ENCODE results near the gene AP3S2.
A peak's percentile ranks its signal among the peaks of the same experiment; 100 is the strongest.
"Not testable (repeated sequence)": the region's sequence is repeated elsewhere in the genome, so short reads cannot be mapped to it uniquely, and the experiment has no call there.

The AP3S2 gene

GRCh38 chr15:89903015-89903857 is 9.4 kb upstream of the AP3S2 start:
- DNase-seq = no peak

GRCh38 chr15:89900849-89901248 is 7.1 kb upstream of the AP3S2 start:
- DNase-seq = no peak

GRCh38 chr15:89899951-89900567 is 6.3 kb upstream of the AP3S2 start:
- no peak for DNase-seq

- no peak for DNase-seq
Observed at GRCh38 chr15:89899295-89899945, 5.6 kb upstream of the AP3S2 start.

- DNase-seq = peak; percentile 64 to 66
Observed at GRCh38 chr15:89898614-89899294, 5.0 kb upstream of the AP3S2 start.

- DNase-seq = no peak
Observed at GRCh38 chr15:89898146-89898545, 4.4 kb upstream of the AP3S2 start.

- DNase-seq = no peak
Observed at GRCh38 chr15:89893027-89893426, 767 bp downstream of the AP3S2 start.

- DNase-seq = peak; percentile 41 to 50
Observed at GRCh38 chr15:89888214-89888804, 5.5 kb downstream of the AP3S2 start.

- no peak for DNase-seq
Observed at GRCh38 chr15:89885611-89886010, 8.2 kb downstream of the AP3S2 start.

GRCh38 chr15:89885179-89885578 is 8.6 kb downstream of the AP3S2 start:
- not testable (repeated sequence) for DNase-seq

GRCh38 chr15:89883518-89883917 is 10.3 kb downstream of the AP3S2 start:
- no peak for DNase-seq

GRCh38 chr15:89880727-89881126 is 13.1 kb downstream of the AP3S2 start:
- no peak for DNase-seq

GRCh38 chr15:89878323-89878722 is 15.5 kb downstream of the AP3S2 start:
- DNase-seq = no peak

GRCh38 chr15:89877083-89877425 is 16.7 kb downstream of the AP3S2 start:
- no peak for DNase-seq

GRCh38 chr15:89876396-89877082 is 17.3 kb downstream of the AP3S2 start:
- DNase-seq = no peak

- no peak for DNase-seq
Observed at GRCh38 chr15:89875741-89876140, 18.1 kb downstream of the AP3S2 start.

GRCh38 chr15:89874926-89875564 is 18.7 kb downstream of the AP3S2 start:
- DNase-seq = peak; percentile 68 to 69

GRCh38 chr15:89870688-89871288 is 23.0 kb downstream of the AP3S2 start:
- DNase-seq = no peak

GRCh38 chr15:89870006-89870405 is 23.8 kb downstream of the AP3S2 start:
- DNase-seq = no peak

GRCh38 chr15:89869490-89869889 is 24.3 kb downstream of the AP3S2 start:
- DNase-seq = not testable (repeated sequence)

GRCh38 chr15:89864958-89865739 is 28.6 kb downstream of the AP3S2 start:
- DNase-seq = no peak
